Subcutaneous abdominal adipose tissue (tissue), 5 donors: ENCODE results near the gene NCOA6.
"Not testable (repeated sequence)": the region's sequence is repeated elsewhere in the genome, so short reads cannot be mapped to it uniquely, and the experiment has no call there.

Experiments used
- H3K27ac ChIP-seq: one replicate; pipeline ENCODE4 v1.7.0; 2013; ENCODE audit warnings: low read depth, mild to moderate bottlenecking, inconsistent platforms, low read length, moderate library complexity
- H3K27me3 ChIP-seq, 5 donors: one replicate each; pipeline ENCODE4 v1.7.0; 2013; ENCODE audit warnings: low read length in 5 of 5, inconsistent platforms in 1 of 5; ENCODE audit not compliant: control insufficient read depth in 5 of 5, insufficient read depth in 4 of 5
- H3K36me3 ChIP-seq, 5 donors: one replicate each; pipeline ENCODE4 v1.7.0; 2013; ENCODE audit warnings: low read length in 5 of 5; ENCODE audit not compliant: control insufficient read depth in 5 of 5, insufficient read depth in 5 of 5
- H3K4me1 ChIP-seq, 5 donors: one replicate each; pipeline ENCODE4 v1.7.0; 2013; ENCODE audit warnings: low read length in 5 of 5, mild to moderate bottlenecking in 3 of 5, moderate library complexity in 1 of 5; ENCODE audit not compliant: control insufficient read depth in 5 of 5, insufficient read depth in 5 of 5
- H3K4me3 ChIP-seq, 5 donors: one replicate each; pipeline ENCODE4 v1.7.0; 2013; ENCODE audit warnings: low read length in 5 of 5, low read depth in 1 of 5
- H3K9ac ChIP-seq, 5 donors: one replicate each; pipeline ENCODE4 v1.7.0; 2013; ENCODE audit warnings: low read length in 5 of 5, mild to moderate bottlenecking in 4 of 5, moderate library complexity in 3 of 5
- H3K9me3 ChIP-seq, 5 donors: one replicate each; pipeline ENCODE4 v1.7.0; 2013; ENCODE audit warnings: low read length in 5 of 5; ENCODE audit not compliant: control insufficient read depth in 5 of 5
- donor health status: healthy.
- donor health status: healthy.
- donor health status: healthy.
- donor health status: healthy.
- donor health status: healthy.

The NCOA6 gene

GRCh38 chr20:34736106-34736735 is 89.2 kb downstream of the NCOA6 start:
- no peak overlapping the region for H3K9ac ChIP-seq
- H3K27ac ChIP-seq: no peak overlapping the region
- H3K4me1 ChIP-seq: peaks cover 0 to 11% (median 6%) of the 10 kb centered on the region in 5 donors
- H3K4me3 ChIP-seq: no peak overlapping the region
- H3K27me3 ChIP-seq: no peaks in the 10 kb centered on the region
- no peaks in the 10 kb centered on the region for H3K9me3 ChIP-seq
- peaks cover 20 to 58% (median 36%) of the 10 kb centered on the region in 5 donors for H3K36me3 ChIP-seq

GRCh38 chr20:34732523-34732922 is 92.9 kb downstream of the NCOA6 start:
- Histone ChIP-seq H3K9ac (no peak overlapping the region), H3K36me3 (peaks cover 15 to 52% (median 31%) of the 10 kb centered on the region in 5 donors), H3K4me1 (peaks cover 0 to 11% (median 6%) of the 10 kb centered on the region in 5 donors), H3K27ac (no peak overlapping the region), H3K4me3 (no peak overlapping the region), H3K9me3 (no peaks in the 10 kb centered on the region), H3K27me3 (no peaks in the 10 kb centered on the region)

GRCh38 chr20:34729416-34729815 is 96.0 kb downstream of the NCOA6 start:
- no peak overlapping the region for H3K4me3 ChIP-seq
- H3K9me3 ChIP-seq: no peaks in the 10 kb centered on the region
- peaks cover 28 to 71% (median 47%) of the 10 kb centered on the region in 5 donors for H3K36me3 ChIP-seq
- H3K4me1 ChIP-seq: peaks cover 0 to 7% (median 0%) of the 10 kb centered on the region in 5 donors
- no peak overlapping the region for H3K27ac ChIP-seq
- H3K27me3 ChIP-seq: no peaks in the 10 kb centered on the region
- H3K9ac ChIP-seq: no peak overlapping the region

- Histone ChIP-seq H3K36me3 (peaks cover 20 to 68% (median 52%) of the 10 kb centered on the region in 5 donors), H3K27ac (no peak overlapping the region), H3K9me3 (no peaks in the 10 kb centered on the region), H3K27me3 (no peaks in the 10 kb centered on the region), H3K4me1 (peaks cover 0 to 7% (median 0%) of the 10 kb centered on the region in 5 donors), H3K9ac (no peak overlapping the region), H3K4me3 (no peak overlapping the region)
Observed at GRCh38 chr20:34724172-34724571, 101.3 kb downstream of the NCOA6 start.

GRCh38 chr20:34722560-34722959 is 102.9 kb downstream of the NCOA6 start:
- not testable (repeated sequence) for H3K27ac ChIP-seq, H3K27me3 ChIP-seq, H3K4me1 ChIP-seq, H3K4me3 ChIP-seq, H3K9ac ChIP-seq, H3K9me3 ChIP-seq
- peaks cover 22 to 70% (median 52%) of the 10 kb centered on the region in 5 donors for H3K36me3 ChIP-seq

GRCh38 chr20:34720266-34720665 is 105.2 kb downstream of the NCOA6 start:
- no peak overlapping the region for H3K4me3 ChIP-seq
- H3K9ac ChIP-seq: no peak overlapping the region
- peaks cover 0 to 7% (median 0%) of the 10 kb centered on the region in 5 donors for H3K4me1 ChIP-seq
- H3K27me3 ChIP-seq: no peaks in the 10 kb centered on the region
- H3K36me3 ChIP-seq: peaks cover 9 to 65% (median 40%) of the 10 kb centered on the region in 5 donors
- H3K27ac ChIP-seq: no peak overlapping the region
- no peaks in the 10 kb centered on the region for H3K9me3 ChIP-seq

- not testable (repeated sequence) for H3K9me3 ChIP-seq, H3K27me3 ChIP-seq, H3K4me3 ChIP-seq, H3K27ac ChIP-seq, H3K4me1 ChIP-seq, H3K9ac ChIP-seq
- peaks cover 16 to 67% (median 39%) of the 10 kb centered on the region in 5 donors for H3K36me3 ChIP-seq
Observed at GRCh38 chr20:34719242-34720017, 106.0 kb downstream of the NCOA6 start.

GRCh38 chr20:34717230-34718095 is 108.0 kb downstream of the NCOA6 start:
- H3K36me3 ChIP-seq: peaks cover 11 to 68% (median 41%) of the 10 kb centered on the region in 5 donors
- H3K27ac ChIP-seq: no peak overlapping the region
- no peak overlapping the region for H3K4me3 ChIP-seq
- no peaks in the 10 kb centered on the region for H3K4me1 ChIP-seq
- no peaks in the 10 kb centered on the region for H3K9me3 ChIP-seq
- no peaks in the 10 kb centered on the region for H3K27me3 ChIP-seq
- H3K9ac ChIP-seq: peak overlapping the region in 1 of 5 donors; percentile 30

- H3K36me3 ChIP-seq: peaks cover 11 to 74% (median 41%) of the 10 kb centered on the region in 5 donors
- no peaks in the 10 kb centered on the region for H3K4me1 ChIP-seq
Observed at GRCh38 chr20:34716921-34717229, 108.6 kb downstream of the NCOA6 start.

GRCh38 chr20:34715384-34715783 is 110.1 kb downstream of the NCOA6 start:
- Histone ChIP-seq H3K9me3 (no peaks in the 10 kb centered on the region), H3K36me3 (peaks cover 11 to 70% (median 33%) of the 10 kb centered on the region in 5 donors), H3K9ac (no peak overlapping the region), H3K4me3 (no peak overlapping the region), H3K27me3 (no peaks in the 10 kb centered on the region), H3K4me1 (peaks cover 0 to 3% (median 2%) of the 10 kb centered on the region in 5 donors), H3K27ac (no peak overlapping the region)

More at GRCh38 chr20:34716921-34717229, 108.6 kb downstream of the NCOA6 start:
- no peaks in the 10 kb centered on the region for H3K9me3 ChIP-seq
- H3K27me3 ChIP-seq: no peaks in the 10 kb centered on the region
- no peak overlapping the region for H3K4me3 ChIP-seq
- no peak overlapping the region for H3K27ac ChIP-seq
- H3K9ac ChIP-seq: no peak overlapping the region
